ENCODE measurements around the gene RFX1.

Gene RFX1

DNA sequence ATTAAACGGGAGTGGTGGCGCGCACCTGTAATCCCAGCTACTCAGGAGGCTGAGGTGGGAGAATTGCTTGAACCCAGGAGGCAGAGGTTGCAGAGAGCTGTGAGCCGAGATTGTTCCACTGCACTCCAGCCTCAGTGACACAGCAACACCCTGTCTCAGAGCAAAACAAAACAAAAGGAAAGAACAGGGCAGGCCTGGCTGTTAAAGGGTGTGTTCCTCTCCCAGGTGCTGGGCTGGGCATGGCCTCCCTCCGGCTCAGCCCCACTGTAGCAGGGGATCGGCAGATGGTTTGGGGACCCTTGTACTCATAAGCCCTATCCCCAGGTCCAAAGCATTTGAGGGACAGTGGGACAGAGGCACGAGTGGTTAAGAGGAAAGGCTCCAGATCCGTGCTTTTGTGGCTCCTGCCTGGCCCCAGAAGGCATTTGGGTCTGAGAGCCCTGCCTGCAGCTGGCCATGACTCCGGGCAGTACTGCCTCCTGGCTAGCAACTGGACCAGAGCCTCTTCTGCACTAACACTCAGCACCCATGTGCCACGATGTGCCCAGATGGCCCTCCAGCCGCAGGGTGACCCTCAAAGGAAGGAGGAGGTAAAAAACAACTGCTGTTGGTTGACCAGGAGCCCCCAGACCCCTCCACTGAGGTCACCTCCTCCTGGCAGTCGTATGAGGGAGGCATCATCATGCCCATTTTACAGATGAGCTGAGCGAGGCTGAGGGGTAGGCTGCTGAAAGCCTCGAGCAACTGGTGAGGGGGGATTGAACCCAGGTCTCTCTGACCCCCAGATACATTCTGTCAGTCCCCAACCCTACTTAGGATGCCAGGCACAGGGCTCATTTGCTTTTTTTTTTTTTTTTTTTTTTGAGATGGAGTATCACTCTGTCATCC, 10.0 kb downstream of the RFX1 start:
- no peak for DNase-seq

- no peak for DNase-seq
Observed at GRCh38 chr19:13995017-13995728, 10.9 kb downstream of the RFX1 start.

DNA sequence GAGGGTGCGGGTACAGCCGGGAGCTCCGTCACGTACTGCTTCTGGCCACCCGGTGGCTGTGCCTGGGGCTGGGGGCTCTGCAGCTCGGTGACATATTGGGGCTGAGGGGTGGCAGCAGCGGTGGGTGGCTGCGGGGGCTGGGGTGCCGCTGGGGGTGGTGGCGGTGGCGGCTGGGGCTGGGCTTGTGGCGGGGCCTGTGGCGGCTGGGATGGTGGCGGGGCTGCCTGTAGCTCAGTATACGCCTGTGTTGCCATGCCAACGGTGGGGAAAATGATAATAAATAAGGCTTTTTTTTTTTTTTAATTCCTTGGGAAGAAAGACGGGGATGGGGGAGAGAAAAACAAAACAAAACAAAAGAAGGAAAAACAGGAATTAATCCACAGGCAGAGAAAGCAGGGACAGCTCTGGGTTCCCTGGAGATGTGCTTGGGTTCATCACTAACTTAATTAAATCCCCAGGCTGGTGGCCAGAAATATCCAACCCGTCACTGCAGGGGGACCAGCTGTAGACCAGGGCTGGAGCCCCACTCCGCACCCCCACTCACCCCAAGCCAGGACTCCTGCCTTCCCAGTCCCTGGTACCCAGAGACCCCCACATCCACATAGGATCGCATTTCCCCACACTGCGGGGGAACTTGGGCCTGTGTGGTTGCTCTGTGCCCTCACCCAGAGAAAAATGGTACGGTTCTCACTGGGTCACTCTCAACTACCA, 12.4 kb downstream of the RFX1 start:
- DNase-seq = no peak

DNA sequence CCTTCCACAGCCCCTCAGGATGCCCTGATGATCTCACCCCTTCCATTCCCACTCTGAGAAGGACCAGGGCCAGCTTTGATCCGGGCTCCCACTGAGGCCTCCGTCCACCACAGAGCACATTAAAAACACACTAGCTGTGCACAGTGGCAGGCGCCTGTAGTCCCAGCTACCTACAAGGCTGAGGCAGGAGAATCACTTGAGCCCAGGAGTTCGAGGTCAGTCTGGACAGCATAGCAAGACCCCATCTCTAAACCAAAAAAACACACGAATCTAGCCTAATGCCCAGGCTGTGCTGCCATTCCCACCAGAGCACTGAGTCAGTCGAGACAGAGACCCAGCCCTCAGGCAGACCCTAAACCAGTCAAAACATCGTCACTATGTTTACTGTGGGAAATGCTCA, 14.1 kb downstream of the RFX1 start:
- no peak for DNase-seq

- DNase-seq = no peak
Observed at GRCh38 chr19:13990085-13990484, 16.0 kb downstream of the RFX1 start.

DNA sequence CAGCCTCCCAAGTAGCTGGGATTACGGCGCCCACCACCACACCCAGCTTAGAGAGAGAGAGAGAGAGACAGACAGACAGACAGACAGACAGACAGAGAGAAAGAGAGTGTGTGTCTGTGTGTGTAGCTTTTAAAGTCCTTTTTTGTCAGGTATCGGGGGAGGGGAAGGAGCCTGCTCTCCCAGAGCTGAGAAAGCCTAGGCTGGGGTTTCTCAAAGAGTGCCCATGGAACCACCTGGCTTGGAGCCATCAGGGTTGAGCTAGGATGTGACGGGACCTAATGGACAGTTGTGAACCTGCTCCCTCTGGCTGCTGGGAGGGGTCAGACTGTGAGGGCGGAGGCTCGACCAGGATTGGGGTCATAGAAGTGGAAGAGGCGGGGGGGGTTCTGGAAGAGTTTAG, 16.6 kb downstream of the RFX1 start:
- DNase-seq = no peak

DNA sequence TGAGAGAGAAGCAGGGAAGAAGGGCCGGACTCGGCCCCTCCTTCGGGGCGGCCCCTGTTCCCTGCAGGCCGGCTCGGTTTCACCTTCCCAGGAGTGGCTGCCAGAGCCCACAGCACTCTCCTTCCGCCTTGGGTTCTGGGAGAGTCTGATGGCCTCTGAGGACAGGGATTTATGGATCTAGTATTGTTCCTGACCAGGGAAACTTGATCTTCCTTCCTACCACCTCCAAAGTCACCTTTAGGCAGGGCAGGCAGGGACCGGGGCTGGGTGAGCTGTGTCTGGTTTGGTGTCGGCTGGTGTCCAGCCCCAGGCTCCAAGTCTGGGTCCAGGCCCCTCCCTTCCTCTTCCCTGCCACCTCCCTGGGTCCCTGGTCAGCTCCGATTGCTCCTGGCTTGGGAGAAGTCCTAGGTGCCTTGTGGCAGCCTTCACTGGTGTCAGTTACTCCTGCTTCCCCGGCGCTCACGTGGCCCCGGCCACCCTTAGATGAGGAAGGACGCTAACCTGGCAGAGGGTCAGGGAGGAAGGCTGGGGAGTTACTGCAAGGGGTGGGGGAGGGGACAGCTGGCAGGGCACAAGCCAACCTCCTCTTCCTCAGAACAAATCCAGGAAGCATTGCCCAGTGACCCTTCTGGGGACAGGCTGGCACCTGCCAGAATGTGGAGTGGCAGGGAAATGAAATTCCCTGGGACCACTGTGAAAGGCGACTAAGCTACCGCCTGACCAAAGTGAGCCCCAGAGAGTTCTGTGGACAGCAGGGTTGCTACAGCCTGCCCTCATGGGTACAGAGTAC, 18.8 kb downstream of the RFX1 start:
- DNase-seq = no peak

DNA sequence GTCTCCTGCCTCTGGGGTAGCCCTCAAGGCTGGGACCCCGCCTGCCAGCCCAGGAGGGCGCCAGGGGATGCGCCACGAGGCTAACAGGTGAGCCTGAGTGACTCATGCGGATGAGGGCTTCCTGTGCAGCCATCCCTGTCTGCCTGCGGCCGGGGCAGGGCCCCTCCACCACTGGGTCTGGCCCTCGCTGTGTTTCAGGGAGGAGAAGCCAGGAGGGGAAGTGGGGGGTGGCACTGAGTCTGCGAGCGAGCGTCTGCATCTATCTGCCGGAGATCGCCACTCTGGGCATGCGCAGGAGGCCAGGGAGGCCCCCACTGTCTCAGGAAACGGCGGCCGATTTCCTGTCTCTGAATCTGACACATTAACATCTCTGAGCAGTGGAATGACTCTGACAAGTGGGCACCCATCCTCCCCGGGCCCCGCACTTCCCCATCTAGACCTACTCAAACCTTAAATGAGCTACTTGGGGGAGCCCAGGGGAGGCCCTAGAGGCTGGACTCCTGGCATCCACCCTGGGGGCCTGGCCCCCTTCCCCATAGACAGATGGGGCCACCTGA, 19.7 kb downstream of the RFX1 start:
- peak; percentile 84 for DNase-seq

- DNase-seq = peak; percentile 68
Observed at GRCh38 chr19:13985771-13986347, 20.3 kb downstream of the RFX1 start.

GRCh38 chr19:13984875-13985741, 21.0 kb downstream of the RFX1 start:
- peak; percentile 67 for DNase-seq

DNA sequence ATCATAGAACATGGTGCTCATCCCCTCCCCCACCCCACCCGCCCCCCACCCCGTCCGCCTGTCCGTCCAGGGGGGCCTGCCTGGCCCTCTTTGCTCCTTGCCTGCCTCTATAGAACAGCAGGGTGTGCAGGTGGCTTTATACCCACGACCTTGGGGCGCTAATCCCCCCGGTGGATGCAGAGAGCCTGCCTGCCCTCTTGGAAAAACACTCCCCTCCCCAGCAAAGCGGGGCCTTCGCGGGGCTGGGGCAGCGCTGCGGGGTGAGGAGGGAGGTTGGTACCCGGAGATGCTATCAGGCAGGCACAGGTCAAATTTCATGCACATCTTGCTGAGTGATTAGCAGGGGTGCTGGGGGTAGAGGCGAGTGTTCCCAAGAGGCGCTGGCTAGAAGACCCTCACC, 21.9 kb downstream of the RFX1 start:
- DNase-seq = no peak

GRCh38 chr19:13983213-13983889, 22.8 kb downstream of the RFX1 start:
- no peak for DNase-seq

GRCh38 chr19:13982773-13983172, 23.3 kb downstream of the RFX1 start:
- DNase-seq = no peak

- no peak for DNase-seq
Observed at GRCh38 chr19:13981988-13982501, 24.1 kb downstream of the RFX1 start.

DNA sequence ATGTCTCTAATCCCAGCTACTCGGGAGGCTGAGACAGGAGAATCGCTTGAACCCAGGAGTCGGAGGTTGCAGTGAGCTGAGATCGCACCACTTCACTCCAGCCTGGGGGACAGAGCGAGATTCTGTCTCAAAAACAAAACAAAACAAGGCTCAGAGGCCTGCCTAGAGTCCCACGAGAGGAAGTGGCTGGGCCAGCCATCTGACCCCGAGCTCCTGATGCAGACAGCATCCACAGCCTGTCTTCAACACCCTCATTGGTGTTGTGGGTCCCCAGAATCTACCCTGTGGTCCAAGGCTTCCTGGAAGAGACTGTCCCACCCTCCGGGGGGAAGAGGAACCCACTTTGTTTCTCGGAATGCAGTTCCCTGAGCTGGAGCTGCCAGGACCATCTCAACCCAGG, 24.7 kb downstream of the RFX1 start:
- DNase-seq = no peak

DNA sequence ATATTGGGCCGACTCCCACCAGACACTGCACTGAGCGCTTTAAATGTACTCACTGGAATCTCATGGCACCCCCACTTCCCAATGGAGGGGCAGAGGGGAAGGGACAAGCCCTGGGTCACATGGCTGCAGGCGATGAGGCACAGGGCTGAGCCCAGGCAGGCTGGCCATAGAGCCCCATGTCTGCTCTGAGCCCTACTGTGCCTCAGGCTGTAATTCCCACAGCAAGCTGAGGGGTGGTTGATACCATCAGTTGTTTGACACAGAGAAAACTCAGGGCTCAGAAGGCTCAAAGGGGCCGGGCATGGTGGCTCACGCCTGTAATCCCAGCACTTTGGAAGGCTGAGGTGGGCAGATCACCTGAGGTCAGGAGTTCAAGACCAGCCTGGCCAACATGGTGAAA, 25.1 kb downstream of the RFX1 start:
- no peak for DNase-seq

DNA sequence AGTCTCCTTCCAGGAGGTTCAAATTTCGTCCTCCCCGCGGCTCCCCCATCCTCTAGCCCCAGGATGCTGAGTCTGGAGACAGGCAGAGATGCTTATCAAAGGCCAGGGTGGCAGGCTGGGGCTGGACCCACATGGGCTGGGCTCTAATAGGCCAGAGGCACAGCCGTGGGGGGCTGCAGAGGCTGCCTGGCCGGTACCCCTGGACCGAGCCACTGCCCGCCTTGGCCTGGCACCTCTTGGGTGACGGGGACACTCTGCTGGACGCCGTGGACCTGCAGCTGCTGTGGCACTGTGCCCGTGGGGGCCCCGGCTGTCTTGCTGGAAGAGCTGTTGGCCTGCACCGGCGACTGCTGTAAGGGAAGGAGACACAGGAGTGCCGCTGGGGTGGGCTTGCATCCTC, 25.8 kb downstream of the RFX1 start:
- no peak for DNase-seq

- DNase-seq = no peak
Observed at GRCh38 chr19:13979686-13980085, 26.4 kb downstream of the RFX1 start.

DNA sequence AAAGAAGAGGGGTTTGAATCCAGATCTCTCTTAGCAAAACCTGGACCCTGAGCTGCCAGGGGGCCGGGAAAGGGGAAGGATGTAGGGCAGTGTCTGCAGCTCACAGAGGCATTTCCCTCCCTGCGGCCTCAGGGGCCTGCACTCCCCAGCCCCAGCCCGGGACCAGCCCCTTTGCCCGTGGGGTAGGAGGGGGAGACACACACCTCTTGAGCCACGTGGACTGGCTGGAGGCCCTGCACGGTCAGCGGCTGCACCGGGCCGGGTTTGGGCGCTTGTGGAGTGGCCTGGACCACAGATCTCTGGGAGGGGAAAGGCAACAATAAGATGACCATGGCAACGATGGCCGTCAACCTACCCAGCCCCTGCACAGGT, 26.9 kb downstream of the RFX1 start:
- DNase-seq = no peak
